ENCODE measurements around the gene CD40. TPM values are rescaled to one million over a fixed set of nuclear protein-coding genes. Genes with fewer than 3 reads are reported as not detected.

CD40 gene
- total and polyA plus RNA-seq, 2 of the 8 experiments (the other 6 are each of a cell fraction or from before 2014, with no cell fraction given) = 14.5 to 18.8 TPM

DNA sequence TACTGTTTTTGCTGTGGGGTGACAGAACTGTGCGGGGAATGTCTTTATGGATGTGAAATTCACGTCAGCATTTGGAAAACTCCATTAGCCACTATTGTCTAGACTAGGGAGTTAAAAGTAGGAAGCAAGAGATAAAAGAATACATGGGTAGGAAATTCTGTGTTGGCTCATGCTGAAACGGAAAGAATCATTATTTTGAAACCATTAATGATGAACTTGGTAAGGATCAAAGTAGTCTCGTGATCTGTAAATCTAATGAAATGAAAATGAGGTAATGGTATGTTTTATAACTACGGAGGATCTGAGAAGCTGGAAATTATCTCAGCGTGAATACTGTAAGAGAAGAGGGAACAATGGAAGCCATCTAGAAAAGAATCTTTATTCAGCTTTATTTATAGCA lies 11.1 kb upstream of the CD40 start:
- H3K23me2 ChIP-seq (ENCODE audit: low read depth, low read length) = no peaks in the 10 kb centered on the region
- CTCF ChIA-PET (ENCODE audit: partially characterized antibody) = interaction anchor here (0.6 to 2.4 kb wide), 7 partner anchors 8 to 999 kb away, joined by 3 to 11 read pairs (median 3); no protein-coding TSS in a partner anchor
- TF ChIP-seq SUZ12 (IDR thresholded peaks at IDR 0.05; ENCODE audit: low read length) = no peak
- no peak for TF ChIP-seq CREB1 (IDR thresholded peaks at IDR 0.05)
- TF ChIP-seq, protein P1, sequence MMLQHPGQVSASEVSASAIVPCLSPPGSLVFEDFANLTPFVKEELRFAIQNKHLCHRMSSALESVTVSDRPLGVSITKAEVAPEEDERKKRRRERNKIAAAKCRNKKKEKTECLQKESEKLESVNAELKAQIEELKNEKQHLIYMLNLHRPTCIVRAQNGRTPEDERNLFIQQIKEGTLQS (IDR thresholded peaks at IDR 0.05; ENCODE audit: insufficient read depth, low read depth, low read length) = no peak
- TF ChIP-seq TEAD4 (IDR thresholded peaks at IDR 0.05; ENCODE audit: low read depth, low read length) = no peak
- TF ChIP-seq RAD21 (IDR thresholded peaks at IDR 0.05 in 1 of 2, conservative IDR thresholded peaks at IDR 0.05 in 1 of 2; ENCODE audit: low read depth in 2 of 2, low read length in 2 of 2) = no peak
- TF ChIP-seq EZH2 (IDR thresholded peaks at IDR 0.05; ENCODE audit: low read depth, low read length, severe bottlenecking) = no peak
- TF ChIP-seq, protein P2, sequence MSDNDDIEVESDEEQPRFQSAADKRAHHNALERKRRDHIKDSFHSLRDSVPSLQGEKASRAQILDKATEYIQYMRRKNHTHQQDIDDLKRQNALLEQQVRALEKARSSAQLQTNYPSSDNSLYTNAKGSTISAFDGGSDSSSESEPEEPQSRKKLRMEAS (IDR thresholded peaks at IDR 0.05) = no peak
- TF ChIP-seq KDM5A (IDR thresholded peaks at IDR 0.05; ENCODE audit: low read length) = no peak
- TF ChIP-seq ASH2L (IDR thresholded peaks at IDR 0.05; ENCODE audit: low read length) = no peak
- no peak for TF ChIP-seq FOSL1 (IDR thresholded peaks at IDR 0.05; ENCODE audit: insufficient read depth, low read depth, low read length)
- no peak for TF ChIP-seq BACH1 (IDR thresholded peaks at IDR 0.05; ENCODE audit: low read length)
- no peak for TF ChIP-seq SP1 (IDR thresholded peaks at IDR 0.05; ENCODE audit: low read depth, low read length)
- no peak for TF ChIP-seq TCF12 (IDR thresholded peaks at IDR 0.05; ENCODE audit: low read depth, low read length)
- TF ChIP-seq TAF7 (optimal IDR thresholded peaks at IDR 0.05; ENCODE audit: borderline replicate concordance, low read depth, low read length) = no peak

More for the DNA sequence above, 11.1 kb upstream of the CD40 start:
- no peak overlapping the region for H3K9ac ChIP-seq (replicated peaks in 1 of 4; ENCODE audit: extremely low read depth in 1 of 4, low read depth in 3 of 4, low read length in 3 of 4)
- H2AK5ac ChIP-seq (ENCODE audit: low read depth, low read length) = no peak overlapping the region
- H4K91ac ChIP-seq (replicated peaks; ENCODE audit: insufficient read length, low read length) = no peak overlapping the region
- H3K27me3 ChIP-seq (replicated peaks in 1 of 4; ENCODE audit: control insufficient read depth in 3 of 4, extremely low read depth in 1 of 4, insufficient read depth in 3 of 4, low read length in 3 of 4) = peaks cover 0 to 2% (median 0%) of the 10 kb centered on the region in 4 experiments; a peak in 2 of 7 replicates
- no peaks in the 10 kb centered on the region for H3K79me1 ChIP-seq (ENCODE audit: low read depth, low read length)
- FAIRE-seq = no peak
- POLR2A ChIA-PET (ENCODE audit: partially characterized antibody) = interaction anchor here (1.1 to 1.5 kb wide), 2 partner anchors 9 to 12 kb away, joined by 3 to 7 read pairs; no protein-coding TSS in a partner anchor
- no peak overlapping the region for H2BK5ac ChIP-seq (ENCODE audit: low read depth, low read length)
- 0 out of 4 replicates have a peak, but pooled peaks cover 0 to 2% of the 10 kb centered on the region in 2 experiments for H3K9me3 ChIP-seq (ENCODE audit: insufficient read depth in 2 of 2, low read depth in 1 of 2, low read length in 1 of 2)
- no peaks in the 10 kb centered on the region for H4K20me1 ChIP-seq (replicated peaks in 1 of 2; ENCODE audit: control insufficient read depth in 1 of 2, insufficient read depth in 2 of 2, low read length in 2 of 2)
- H2BK12ac ChIP-seq (ENCODE audit: low read depth, low read length) = no peak overlapping the region
- DNase-seq (ENCODE audit: low read depth in 1 of 2, low spot score in 2 of 2) = no peak
- H3K18ac ChIP-seq (ENCODE audit: extremely low read depth, low read length) = no peak overlapping the region
- no peak overlapping the region for H2BK15ac ChIP-seq (ENCODE audit: low read length)
- no peak overlapping the region for H4K5ac ChIP-seq (ENCODE audit: insufficient read length, low read depth, low read length)
- H2BK120ac ChIP-seq (replicated peaks; ENCODE audit: low read depth, low read length) = no peak overlapping the region
- no peak overlapping the region for H3K56ac ChIP-seq (replicated peaks; ENCODE audit: insufficient read length, low read depth, low read length)
- H3K4me2 ChIP-seq (ENCODE audit: insufficient read depth in 1 of 2, low read depth in 2 of 2, low read length in 2 of 2) = no peak overlapping the region
- 86% methylated on average over 6 of the region's 6 CpGs; no CpG with 5 or more reads in 1 of the 2 experiments for WGBS, 2 experiments (ENCODE audit: extremely low coverage in 1 of 2, insufficient coverage in 1 of 2, insufficient read length in 1 of 2, insufficient replicate concordance in 2 of 2, low coverage in 1 of 2, low lambda C conversion rate in 2 of 2, missing lambda C conversion rate in 1 of 2)
- no peak overlapping the region for H2AFZ ChIP-seq (ENCODE audit: low read length)
- no peaks in the 10 kb centered on the region for H3K36me3 ChIP-seq (ENCODE audit: control insufficient read depth in 2 of 4, insufficient read depth in 4 of 4, low read length in 3 of 4)
- no peak overlapping the region for H3K23ac ChIP-seq (ENCODE audit: insufficient read length)
- H2BK20ac ChIP-seq (ENCODE audit: low read length) = no peak overlapping the region
- no peak overlapping the region for H3K4me3 ChIP-seq (ENCODE audit: extremely low read depth in 1 of 4, insufficient read depth in 2 of 4, low read depth in 3 of 4, low read length in 4 of 4)
- no peaks in the 10 kb centered on the region for H3K79me2 ChIP-seq (ENCODE audit: control insufficient read depth in 1 of 2, insufficient read depth in 2 of 2, low read length in 2 of 2)
- H3K14ac ChIP-seq (ENCODE audit: insufficient read length) = no peak overlapping the region
- H3K27ac ChIP-seq (ENCODE audit: low read depth, low read length) = no peak overlapping the region
- no peak overlapping the region for H4K8ac ChIP-seq (ENCODE audit: extremely low read depth, insufficient read depth, low read length)
- H3K4ac ChIP-seq (replicated peaks; ENCODE audit: insufficient read length, low read depth, low read length) = no peak overlapping the region
- no peaks in the 10 kb centered on the region for H3K4me1 ChIP-seq (replicated peaks in 1 of 4; ENCODE audit: control insufficient read depth in 3 of 4, insufficient read depth in 4 of 4, low read length in 3 of 4)

All from H1 (cell line).